Measurements from ENCODE around the gene FBXO47.

DNA sequence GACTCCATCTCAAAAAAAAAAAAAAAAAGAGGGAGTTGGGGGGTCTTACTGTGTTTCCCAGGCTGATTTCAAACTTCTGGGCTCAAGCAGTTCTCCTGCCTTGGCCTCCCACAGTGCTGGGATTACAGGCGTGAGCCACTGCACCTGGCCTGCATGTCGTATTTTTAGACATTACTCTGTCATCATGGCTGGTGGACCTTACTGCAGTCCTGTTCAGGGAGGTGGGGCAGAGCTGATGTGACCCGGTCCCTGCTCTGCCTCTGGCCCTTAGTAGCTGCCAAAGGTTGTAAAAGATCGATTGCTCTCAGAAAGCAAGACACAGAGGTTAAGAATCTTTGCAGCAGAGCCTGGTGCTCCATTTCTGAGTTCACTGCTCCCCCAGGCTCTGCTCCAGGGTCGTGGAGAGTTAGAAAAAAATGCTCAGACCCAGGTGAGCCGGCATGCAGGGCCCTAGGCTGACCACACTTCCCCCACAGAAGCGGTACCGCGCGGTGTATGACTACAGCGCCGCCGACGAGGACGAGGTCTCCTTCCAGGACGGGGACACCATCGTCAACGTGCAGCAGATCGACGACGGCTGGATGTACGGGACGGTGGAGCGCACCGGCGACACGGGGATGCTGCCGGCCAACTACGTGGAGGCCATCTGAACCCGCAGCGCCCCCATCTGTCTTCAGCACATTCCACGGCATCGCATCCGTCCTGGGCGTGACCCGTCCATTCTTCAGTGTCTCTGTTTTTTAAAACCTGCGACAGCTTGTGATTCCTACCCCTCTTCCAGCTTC is 48.9 kb downstream of the FBXO47 start:
- TF ChIP-seq, protein P1, sequence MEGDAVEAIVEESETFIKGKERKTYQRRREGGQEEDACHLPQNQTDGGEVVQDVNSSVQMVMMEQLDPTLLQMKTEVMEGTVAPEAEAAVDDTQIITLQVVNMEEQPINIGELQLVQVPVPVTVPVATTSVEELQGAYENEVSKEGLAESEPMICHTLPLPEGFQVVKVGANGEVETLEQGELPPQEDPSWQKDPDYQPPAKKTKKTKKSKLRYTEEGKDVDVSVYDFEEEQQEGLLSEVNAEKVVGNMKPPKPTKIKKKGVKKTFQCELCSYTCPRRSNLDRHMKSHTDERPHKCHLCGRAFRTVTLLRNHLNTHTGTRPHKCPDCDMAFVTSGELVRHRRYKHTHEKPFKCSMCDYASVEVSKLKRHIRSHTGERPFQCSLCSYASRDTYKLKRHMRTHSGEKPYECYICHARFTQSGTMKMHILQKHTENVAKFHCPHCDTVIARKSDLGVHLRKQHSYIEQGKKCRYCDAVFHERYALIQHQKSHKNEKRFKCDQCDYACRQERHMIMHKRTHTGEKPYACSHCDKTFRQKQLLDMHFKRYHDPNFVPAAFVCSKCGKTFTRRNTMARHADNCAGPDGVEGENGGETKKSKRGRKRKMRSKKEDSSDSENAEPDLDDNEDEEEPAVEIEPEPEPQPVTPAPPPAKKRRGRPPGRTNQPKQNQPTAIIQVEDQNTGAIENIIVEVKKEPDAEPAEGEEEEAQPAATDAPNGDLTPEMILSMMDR (IDR thresholded peaks at IDR 0.05) = peak; percentile 49
- TF ChIP-seq EZH2 (IDR thresholded peaks at IDR 0.05) = no peak
